HG03565 (cell line): Measurements from ENCODE around the gene GID4.
A peak's percentile ranks its signal among the peaks of the same experiment; 100 is the strongest.

Source experiments
- ATAC-seq: cut with Tn5 transposase; IDR thresholded peaks from one replicate; pipeline ENCODE4 v1.9.1; 2021; ENCODE audit warnings: mild to moderate bottlenecking, moderate library complexity; ENCODE audit not compliant: unreplicated experiment

GID4 gene

DNA sequence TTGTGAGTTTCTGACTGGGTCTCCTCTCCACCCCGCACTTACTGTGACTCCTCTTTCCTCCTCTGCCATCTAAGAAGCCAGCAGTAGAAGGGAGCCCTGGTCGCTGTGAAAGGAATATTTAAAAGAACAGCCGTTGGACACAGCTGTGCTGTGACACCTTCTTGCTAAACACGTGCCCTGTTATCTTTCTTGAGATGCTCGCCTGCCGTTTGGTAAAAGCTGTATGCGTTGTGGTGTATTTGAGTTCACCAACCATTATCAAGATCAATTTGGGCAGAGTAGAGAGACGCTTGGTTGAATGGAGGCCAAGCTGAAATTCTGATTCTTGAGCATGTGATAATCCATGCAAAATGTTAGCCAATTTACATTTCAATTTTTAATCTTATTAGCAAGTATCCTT lies 3.8 kb downstream of the GID4 start:
- ATAC-seq, result no peak

DNA sequence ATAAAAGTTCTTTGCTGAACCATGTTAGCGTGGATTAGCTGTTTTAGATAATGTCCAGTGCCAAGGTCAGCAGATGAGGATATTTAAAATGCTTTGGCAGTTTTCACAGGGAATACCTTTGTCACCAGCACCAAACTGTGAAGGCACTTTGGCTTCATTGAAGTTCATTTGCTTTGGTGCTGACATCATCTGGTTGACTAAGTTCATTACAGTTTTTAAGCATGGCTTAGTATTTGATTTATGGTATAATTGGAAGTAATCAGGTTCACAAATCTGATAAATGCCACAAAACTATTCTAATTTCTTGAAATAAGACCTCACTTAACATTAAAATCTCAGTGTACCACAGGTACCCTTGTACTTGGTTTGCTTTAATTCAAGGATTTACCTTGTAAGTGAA lies 4.3 kb downstream of the GID4 start:
- no peak for ATAC-seq

DNA sequence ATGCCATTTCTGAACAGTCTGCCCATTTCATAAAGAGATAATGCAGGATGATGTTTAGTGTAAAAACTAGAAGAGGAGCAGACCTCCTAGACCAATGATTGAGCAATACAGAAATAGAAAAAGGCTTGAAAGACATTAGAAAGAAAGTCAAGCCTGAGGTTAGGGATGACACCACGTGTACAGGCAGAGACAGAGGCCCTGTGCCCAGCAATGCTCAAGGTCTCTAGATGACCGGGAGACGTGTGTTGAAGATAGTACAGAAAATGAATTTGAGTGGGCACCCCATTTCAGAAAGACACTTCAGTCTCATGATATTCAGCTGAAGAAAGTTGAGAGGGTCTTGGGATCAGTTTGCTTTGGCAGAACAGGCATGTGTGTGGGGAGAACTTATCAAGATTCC lies 5.4 kb downstream of the GID4 start:
- ATAC-seq, result no peak

DNA sequence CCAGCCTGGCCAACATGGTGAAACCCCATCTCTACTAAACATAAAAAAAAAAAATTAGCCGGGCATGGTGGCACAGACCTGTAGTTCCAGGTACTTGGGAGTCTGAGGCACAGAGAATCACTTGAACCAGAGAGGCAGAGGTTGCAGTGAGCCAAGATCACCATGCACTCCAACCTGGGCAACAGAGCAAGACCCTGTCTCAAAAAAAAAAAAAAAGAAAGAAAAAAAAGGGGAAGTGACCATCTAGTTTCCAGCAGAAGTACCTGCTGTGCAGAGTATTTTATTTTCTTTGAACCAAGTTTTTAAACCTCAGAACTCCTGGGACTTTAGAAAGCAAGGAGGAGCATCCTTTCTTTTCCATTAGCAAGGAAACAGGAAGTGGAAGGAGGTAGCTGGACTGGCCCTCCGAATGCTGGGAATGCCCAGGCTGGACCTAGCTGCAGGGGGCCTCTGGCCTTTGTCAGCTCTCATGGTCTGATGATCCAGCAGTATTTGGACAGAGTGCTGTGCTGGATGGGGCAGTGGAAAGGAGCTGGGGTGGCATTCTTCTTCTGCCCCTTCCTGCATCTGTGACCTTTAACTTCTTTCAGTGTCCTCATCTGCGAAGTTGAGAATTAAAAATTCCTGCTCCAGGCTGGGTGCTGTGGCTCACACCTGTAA lies 6.6 kb downstream of the GID4 start:
- no peak for ATAC-seq

DNA sequence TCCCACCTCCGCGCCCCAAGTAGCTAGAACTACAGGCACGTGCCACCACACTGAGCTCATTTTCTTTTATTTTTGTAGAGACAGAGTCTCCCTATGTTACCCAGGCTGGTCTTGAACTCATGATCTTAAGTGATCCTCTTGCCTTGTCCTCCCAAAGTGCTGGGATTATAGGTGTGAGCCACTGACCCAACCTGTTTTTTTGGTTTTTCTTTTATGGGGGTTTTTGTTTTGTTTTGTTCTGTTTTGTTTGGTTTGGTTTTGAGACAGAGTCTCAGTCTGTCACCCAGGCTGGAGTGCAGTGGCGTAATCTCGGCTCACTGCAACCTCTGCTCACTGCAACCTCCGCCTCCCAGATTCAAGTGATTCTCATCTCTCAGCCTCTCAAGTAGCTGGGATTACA lies 16.4 kb downstream of the GID4 start:
- no peak for ATAC-seq

DNA sequence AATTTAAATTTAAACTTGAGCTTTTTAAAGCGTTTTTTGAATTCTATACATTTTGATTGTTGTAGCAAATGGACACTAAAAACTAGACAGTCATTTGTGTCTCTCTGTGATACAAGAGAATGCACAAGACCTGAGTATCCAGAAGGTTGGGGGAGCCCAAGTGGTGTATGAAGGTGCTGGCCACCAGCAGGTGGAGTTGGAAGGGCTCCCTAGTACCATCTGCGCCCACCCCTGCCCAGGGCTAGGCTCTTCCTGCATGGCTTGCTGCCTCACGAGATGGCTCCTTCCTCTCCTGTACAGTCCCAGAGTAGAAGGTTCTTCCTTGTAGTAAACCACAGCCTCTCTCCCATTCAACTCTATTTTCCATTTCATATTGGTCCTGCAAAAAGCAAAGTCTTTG lies 17.0 kb downstream of the GID4 start:
- ATAC-seq, result no peak

DNA sequence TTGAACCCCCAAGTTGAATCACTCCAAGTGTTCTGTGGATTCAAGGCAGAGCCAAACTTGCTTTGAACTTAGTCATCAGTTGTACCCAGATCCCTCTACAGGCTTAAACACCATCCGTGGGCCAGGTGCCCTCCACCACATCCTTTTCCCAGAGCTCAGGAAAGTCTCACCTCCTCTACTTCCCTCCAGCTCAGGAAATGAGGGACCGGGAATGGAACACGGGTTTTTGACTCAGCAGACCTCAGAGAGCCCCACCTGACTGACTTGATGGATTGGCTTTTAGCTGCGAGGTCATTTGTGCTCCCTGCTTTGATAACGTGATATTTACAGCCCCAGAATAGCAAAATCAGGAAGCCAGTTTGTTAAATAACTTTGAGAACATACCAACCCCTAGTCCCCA lies 20.1 kb downstream of the GID4 start:
- ATAC-seq, result no peak

DNA sequence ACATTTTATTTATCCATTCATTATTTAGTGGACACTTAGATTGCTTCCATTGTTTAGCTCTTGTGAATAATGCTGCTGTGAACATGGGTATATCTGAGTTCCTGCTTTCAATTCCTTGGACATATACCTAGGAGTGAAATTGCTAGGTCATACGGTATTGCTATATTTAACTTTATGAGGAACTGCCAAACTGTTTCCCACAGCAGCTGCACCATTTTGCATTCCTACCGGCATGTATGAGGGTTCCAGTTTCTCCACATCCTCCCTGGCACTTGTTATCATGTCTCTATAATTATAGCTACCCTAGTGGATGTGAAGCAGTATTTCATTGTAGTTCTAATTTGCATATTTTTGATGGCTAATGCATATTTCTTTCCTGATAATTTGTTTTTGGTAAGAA lies 24.8 kb downstream of the GID4 start:
- ATAC-seq, result no peak

DNA sequence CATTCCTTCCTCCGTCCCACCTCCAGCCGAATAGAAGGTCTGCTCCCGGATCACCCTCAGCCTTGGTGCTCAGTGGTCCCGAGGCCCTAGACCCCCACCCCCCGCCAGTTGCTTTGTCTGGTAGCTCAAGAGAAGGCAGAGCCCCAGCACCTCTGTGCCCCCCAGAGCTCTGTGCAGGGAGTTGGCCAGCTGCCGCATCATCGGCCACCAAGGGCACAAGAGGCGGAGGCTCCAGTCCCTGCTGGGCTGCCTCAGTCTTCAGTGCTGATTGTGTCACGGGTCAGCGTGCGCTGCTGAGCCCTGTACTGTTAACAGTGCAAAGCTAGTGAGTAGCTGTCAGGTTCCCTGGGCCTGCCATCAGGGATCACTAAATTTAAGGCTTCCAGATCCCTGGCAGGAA lies 26.3 kb downstream of the GID4 start:
- no peak for ATAC-seq

DNA sequence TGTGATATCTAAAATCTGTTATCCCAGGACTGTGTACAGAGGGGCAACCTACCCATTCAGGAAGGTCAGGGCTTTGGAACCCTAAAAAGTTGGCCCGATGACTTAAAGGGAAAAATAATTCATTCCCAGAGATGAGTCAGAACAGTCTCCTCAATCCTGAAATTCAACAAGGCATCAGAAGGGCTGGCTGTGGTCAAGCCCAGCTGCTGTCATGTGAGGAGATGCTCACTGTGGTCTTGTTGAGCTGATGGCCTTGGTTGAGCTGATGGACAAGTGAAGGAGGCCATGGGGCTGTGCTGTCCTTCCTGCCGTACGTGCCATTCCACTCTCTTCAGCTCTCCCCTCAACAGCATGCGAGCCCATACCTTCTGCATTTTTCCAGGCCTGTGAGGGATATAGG lies 27.7 kb downstream of the GID4 start:
- no peak for ATAC-seq

DNA sequence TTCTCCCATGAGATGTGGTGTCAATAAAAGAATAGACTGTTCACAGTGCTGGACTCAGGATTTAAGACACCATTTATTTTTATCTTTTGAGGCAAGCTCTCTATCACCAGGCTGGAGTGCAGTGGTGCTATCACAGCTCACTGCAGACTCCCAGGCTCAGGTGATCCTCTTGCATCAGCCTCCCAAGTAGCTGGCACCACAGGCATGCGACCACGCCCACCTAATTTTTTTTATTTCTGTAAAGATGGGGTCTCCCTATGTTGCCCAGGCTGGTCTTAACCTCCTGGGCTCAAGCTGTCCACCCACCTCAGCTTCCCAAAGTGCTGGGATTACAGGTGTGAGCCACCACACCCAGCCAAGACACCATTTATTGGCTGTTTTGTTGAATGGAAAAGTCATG lies 29.9 kb downstream of the GID4 start:
- ATAC-seq, result no peak

DNA sequence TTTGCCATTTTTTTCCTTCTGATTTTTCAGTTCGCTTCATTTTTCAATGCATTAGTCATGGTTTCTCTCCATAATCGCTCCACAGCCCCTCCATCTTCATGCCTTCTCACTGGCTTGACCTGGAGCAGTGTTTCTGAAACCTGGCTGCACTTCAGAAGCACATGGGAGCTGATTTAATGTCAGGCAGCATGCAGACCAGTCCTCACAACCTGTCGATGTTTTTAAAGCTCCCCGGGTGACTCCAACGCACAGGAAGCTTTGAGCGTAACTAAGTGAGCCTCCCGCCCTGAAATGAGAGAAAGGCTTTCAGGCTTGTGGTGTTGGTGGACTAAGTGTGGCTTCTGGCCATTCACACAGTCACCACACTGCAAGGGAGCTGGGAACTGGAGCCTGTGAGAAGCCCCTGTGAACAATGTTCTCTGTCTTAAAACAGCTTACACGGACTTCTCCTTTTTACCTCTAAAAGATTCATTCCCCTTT lies 31.7 kb downstream of the GID4 start:
- no peak for ATAC-seq

DNA sequence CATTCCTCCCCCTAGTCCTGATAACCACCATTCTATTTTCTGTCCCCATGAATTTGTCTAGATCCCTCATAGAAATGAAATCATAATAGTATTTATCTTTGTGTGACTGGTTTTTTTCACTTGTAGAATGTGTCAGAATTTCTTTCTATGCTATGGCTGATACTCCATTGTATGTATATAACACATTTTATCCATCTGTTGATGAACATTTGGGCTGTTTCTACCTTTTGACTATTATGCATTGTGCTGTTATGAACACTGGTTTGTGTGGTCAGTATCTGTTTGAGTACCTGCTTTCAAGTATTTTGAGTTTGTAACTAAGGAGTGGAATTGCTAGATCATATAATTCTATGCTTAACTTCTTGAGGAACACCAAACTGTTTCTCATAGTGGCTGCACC lies 32.5 kb downstream of the GID4 start:
- no peak for ATAC-seq

DNA sequence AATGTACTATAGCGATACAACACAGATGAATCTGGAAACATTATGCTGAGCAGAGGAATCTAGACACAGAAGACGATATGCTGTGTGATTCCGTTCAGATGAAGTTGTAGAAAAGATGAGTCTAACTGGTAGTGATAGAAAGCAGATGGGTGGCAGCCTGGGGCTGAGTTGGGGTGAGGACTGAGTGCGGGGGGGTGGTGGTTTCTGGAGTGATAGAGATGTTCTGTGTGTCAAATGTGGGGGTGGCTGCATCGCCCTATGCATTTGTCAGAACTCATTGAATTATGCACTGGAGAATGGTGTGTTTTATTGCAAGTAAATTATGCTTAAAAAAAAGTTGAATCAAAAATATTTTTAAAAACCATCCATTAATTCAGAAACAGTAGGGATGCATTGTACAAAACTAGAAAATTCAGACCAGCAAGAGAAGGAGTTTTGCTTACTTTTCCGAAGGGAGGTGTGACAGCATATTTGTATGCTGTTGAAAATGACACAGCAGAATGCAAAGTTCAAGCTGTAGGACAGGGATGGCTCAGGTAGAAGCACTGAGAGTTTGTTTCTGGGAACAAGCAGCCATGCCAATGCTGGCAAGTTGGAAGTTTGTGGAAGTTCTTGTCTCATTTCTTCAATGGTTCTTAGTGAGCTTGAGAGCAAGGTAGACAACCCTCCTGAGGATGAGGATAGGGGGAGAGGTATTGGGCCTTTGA lies 35.5 kb downstream of the GID4 start:
- ATAC-seq, result no peak

DNA sequence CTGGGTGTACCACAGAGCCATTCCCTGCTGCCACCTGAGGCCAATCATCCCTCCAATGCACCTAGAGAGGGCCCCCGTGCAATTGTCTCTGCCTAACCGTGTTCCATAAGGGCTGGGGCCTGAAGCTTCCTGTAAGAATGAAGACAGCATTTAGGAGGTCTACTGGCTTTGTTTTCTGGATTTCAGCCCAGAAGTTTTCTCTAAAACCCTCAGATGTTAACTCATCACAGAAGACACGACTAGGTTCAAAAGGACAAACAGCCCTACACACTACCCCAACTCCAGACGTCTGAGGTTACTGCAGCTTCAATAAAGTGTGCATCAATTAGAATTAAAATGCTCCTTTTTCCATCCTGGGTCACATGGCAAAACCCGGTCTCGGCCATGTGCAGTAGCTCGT lies 37.7 kb downstream of the GID4 start:
- no peak for ATAC-seq

DNA sequence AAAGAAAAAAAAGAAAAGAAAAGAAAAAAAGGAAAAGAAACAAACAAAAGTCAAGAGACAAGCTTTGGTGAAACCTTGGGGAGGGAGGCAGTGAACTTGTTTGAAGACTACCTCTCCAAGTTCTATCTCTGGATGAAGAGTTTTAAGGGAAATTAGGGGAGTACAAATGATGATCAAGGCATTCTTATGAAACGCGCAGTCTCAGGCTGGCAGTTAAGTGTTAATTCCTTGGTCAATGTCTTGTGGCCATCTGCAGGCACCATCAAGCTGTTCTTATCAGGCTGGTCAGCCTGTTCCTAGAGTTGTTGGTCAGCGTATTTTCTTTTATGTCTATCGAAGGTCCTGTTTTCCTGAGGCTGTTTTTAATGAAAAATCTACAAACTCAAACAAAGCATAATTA lies 40.3 kb downstream of the GID4 start:
- no peak for ATAC-seq

DNA sequence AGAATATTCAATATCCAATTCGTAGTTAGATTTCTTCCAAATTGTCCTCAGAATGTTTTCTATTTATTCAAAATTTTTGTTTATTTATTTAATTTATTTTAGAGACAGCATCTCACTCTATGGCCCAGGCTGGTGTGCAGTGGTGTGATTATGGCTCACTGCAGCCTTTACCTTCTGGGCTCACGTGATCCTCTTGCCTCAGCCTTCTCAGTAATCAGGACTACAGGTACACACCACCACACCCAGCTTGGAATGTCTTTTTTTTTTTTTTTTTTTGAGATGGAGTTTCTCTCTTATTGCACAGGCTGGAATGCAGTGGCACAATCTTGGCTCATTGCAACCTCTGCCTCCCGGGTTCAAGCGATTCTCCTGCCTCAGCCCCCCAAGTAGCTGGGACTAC lies 45.0 kb downstream of the GID4 start:
- ATAC-seq, result no peak

DNA sequence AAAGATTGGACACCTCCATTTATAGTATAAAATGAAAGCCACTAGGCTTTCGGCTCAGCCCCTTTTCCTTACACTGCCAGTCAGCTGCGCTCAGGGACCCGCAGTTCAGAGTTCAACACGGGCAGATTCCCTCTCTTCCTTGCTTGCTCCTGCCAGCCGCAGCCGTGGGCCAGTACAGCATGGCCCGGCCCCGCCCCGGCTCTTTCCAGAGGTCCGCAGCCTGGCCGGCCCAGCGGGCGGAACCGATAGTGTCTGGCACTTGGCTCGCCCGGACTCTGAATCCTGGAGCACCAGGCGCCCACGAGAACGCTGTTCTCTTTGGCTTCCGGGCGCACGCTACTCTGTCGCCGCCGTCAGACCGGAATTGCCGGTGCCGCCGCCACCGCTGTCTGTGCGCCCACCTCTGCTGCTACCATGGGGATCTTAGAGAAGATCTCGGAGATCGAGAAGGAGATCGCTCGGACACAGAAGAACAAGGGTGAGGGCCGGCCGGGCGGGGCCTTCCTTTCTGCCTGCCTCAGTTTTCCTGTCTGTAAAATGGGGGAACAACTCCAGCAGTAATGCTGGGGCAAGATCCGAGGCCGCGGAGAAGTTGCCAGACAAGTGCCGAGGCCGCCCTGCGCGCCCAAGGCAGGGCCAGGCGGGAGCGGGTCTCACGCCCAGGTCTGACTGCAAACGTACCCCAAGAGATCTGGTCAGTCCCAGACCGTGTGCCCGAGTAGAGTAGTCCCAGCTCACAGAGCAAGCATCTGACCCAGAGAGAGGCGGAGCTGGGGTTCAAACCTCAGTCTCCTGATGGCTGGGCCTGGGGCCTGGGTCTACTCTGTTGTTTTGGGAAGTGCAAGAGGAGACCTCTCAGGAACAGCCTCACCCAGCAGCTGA lies 48.6 kb downstream of the GID4 start, which contains the start of gene DRG2:
Gene DRG2 (plus strand): TSS at position 339 of the 882 bp plus-strand sequence. CDS start 76 bp downstream, at position 415.
- ATAC-seq, result peak; percentile 77

DNA sequence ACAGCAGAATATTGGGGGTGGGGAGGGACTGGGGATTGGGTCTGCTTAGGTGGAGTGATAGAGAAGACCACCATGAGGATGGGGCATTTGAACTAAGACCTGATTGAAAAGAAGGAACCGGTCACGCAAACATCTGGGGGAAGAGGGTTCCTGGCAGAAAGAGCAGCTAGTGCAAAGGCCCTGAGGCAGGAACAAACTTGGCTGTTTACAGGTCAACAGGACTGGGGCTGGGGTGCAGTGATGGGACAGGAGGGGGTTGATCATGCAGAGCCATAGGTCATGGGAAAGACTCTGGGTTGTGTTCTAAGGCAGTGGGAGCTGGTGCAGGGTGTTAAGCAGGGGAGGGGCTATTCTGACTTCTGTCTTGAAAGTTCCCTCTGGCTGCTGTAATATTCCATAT lies 50.4 kb downstream of the GID4 start:
- no peak for ATAC-seq

DNA sequence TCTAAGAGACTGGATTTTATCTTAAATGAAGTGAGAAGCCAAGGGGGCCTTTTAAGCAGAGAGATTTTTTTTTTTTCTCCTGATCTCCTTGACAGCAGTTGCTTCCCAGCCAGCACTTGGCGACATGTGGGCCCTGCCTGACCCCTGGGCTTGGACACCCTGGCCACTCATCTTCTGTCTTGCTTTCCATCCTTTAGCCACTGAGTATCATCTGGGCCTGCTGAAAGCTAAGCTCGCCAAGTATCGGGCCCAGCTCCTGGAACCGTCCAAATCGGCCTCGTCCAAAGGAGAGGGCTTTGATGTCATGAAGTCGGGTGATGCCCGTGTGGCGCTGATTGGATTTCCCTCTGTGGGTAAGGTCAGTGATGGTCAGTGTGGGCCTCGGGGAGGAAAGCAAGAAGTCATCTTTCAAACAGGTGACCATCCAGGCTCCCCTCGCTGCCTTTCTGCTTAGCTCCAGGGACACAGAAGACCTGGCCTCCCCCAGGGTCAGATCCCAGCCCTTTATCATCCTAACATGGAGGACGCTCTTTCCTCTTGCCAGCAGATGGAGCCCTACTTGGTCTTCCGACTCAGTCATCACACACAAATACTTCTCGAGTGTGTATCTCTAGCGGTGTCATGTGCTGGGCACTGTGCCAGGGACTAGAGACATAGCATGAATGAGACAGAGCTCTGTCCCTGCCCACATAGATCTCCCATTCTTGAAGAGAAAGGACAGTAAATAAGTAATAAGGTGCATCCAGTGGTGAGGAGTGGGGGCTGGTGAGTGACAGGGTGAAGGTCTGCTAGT lies 54.6 kb downstream of the GID4 start:
- ATAC-seq, result no peak

DNA sequence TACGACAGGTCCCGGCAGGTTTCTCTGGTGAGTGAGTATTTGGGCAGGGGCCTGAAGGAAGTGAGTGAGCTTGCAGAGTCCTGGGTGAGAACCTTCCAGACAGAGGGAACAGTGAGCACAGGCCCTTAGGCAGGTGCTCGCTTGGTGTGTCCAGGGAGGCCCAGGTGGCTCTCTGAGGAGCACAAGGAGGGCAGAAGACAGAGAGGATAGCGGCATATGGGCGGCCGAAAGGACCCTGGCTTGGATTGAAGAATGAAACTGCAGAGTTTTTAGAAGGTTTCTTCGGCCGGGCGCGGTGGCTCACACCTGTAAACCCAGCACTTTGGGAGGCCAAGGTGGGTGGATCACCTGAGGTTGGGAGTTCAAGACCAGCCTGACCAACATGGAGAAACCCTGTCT lies 55.2 kb downstream of the GID4 start:
- ATAC-seq, result no peak
